ENCODE data around the gene TBXAS1.

The TBXAS1 gene

GRCh38 chr7:139829025-139829774 lies at the start of gene TBXAS1:
Gene TBXAS1, plus strand, starts transcription at chr7:139829264. Its CDS starts 127 bp downstream, at chr7:139829391.
- Histone ChIP-seq H3K27ac (ENCODE audit: low read length) (no peak within 1 kb of the TSS), H3K36me3 (ENCODE audit: control insufficient read depth, insufficient read depth, low read length) (no peaks in the 10 kb centered on the region), H3K4me3 (ENCODE audit: low read length) (no peak within 1 kb of the TSS), H3K4me1 (ENCODE audit: control insufficient read depth, insufficient read depth, low read length) (no peaks in the 10 kb centered on the region), H3K27me3 (ENCODE audit: control insufficient read depth, insufficient read depth, low read length) (no peaks in the 10 kb centered on the region), H3K9me3 (ENCODE audit: control insufficient read depth, insufficient read depth, low read length) (no peaks in the 10 kb centered on the region)
- no peak for DNase-seq (ENCODE audit: low read depth, low spot score)
- WGBS (ENCODE audit: insufficient coverage, insufficient read length) = no CpG with 5 or more reads among the region's 10 CpGs

GRCh38 chr7:139782932-139783331 lies 46.1 kb upstream of the TBXAS1 start:
- no peaks in the 10 kb centered on the region for H3K4me1 ChIP-seq (ENCODE audit: control insufficient read depth, insufficient read depth, low read length)
- no peak for DNase-seq (ENCODE audit: low read depth, low spot score)
- no peak overlapping the region for H3K4me3 ChIP-seq (ENCODE audit: low read length)
- WGBS (ENCODE audit: insufficient coverage, insufficient read length) = no CpG with 5 or more reads among the region's 3 CpGs
- H3K36me3 ChIP-seq (ENCODE audit: control insufficient read depth, insufficient read depth, low read length) = no peaks in the 10 kb centered on the region
- peaks cover 9% of the 10 kb centered on the region for H3K27me3 ChIP-seq (ENCODE audit: control insufficient read depth, insufficient read depth, low read length)
- no peak overlapping the region for H3K27ac ChIP-seq (ENCODE audit: low read length)
- H3K9me3 ChIP-seq (ENCODE audit: control insufficient read depth, insufficient read depth, low read length) = no peaks in the 10 kb centered on the region

GRCh38 chr7:139783647-139784385 lies 45.2 kb upstream of the TBXAS1 start:
- Histone ChIP-seq H3K36me3 (ENCODE audit: control insufficient read depth, insufficient read depth, low read length) (no peaks in the 10 kb centered on the region), H3K4me1 (ENCODE audit: control insufficient read depth, insufficient read depth, low read length) (no peaks in the 10 kb centered on the region), H3K4me3 (ENCODE audit: low read length) (no peak overlapping the region), H3K27ac (ENCODE audit: low read length) (no peak overlapping the region), H3K9me3 (ENCODE audit: control insufficient read depth, insufficient read depth, low read length) (no peaks in the 10 kb centered on the region), H3K27me3 (ENCODE audit: control insufficient read depth, insufficient read depth, low read length) (peaks cover 9% of the 10 kb centered on the region)
- no peak for DNase-seq (ENCODE audit: low read depth, low spot score)
- WGBS (ENCODE audit: insufficient coverage, insufficient read length) = no CpG with 5 or more reads among the region's 3 CpGs

GRCh38 chr7:139784648-139785047 lies 44.4 kb upstream of the TBXAS1 start:
- no peaks in the 10 kb centered on the region for H3K9me3 ChIP-seq (ENCODE audit: control insufficient read depth, insufficient read depth, low read length)
- WGBS (ENCODE audit: insufficient coverage, insufficient read length) = no CpG with 5 or more reads among the region's 3 CpGs
- no peak overlapping the region for H3K4me3 ChIP-seq (ENCODE audit: low read length)
- H3K4me1 ChIP-seq (ENCODE audit: control insufficient read depth, insufficient read depth, low read length) = no peaks in the 10 kb centered on the region
- H3K27me3 ChIP-seq (ENCODE audit: control insufficient read depth, insufficient read depth, low read length) = peaks cover 2% of the 10 kb centered on the region; the same call in 1 of the 2 replicates
- DNase-seq (ENCODE audit: low read depth, low spot score) = no peak
- H3K36me3 ChIP-seq (ENCODE audit: control insufficient read depth, insufficient read depth, low read length) = no peaks in the 10 kb centered on the region
- no peak overlapping the region for H3K27ac ChIP-seq (ENCODE audit: low read length)

- Histone ChIP-seq H3K9me3 (ENCODE audit: control insufficient read depth, insufficient read depth, low read length) (no peaks in the 10 kb centered on the region), H3K4me1 (ENCODE audit: control insufficient read depth, insufficient read depth, low read length) (no peaks in the 10 kb centered on the region), H3K36me3 (ENCODE audit: control insufficient read depth, insufficient read depth, low read length) (no peaks in the 10 kb centered on the region), H3K4me3 (ENCODE audit: low read length) (no peak overlapping the region), H3K27ac (ENCODE audit: low read length) (no peak overlapping the region), H3K27me3 (ENCODE audit: control insufficient read depth, insufficient read depth, low read length) (no peaks in the 10 kb centered on the region)
- DNase-seq (ENCODE audit: low read depth, low spot score) = no peak
- WGBS (ENCODE audit: insufficient coverage, insufficient read length) = 100% methylated on average over 2 of the region's 7 CpGs
Measured at GRCh38 chr7:139791316-139791715, 37.7 kb upstream of the TBXAS1 start.

- Histone ChIP-seq H3K36me3 (ENCODE audit: control insufficient read depth, insufficient read depth, low read length) (no peaks in the 10 kb centered on the region), H3K4me3 (ENCODE audit: low read length) (no peak overlapping the region), H3K4me1 (ENCODE audit: control insufficient read depth, insufficient read depth, low read length) (no peaks in the 10 kb centered on the region), H3K27ac (ENCODE audit: low read length) (no peak overlapping the region), H3K9me3 (ENCODE audit: control insufficient read depth, insufficient read depth, low read length) (no peaks in the 10 kb centered on the region), H3K27me3 (ENCODE audit: control insufficient read depth, insufficient read depth, low read length) (no peaks in the 10 kb centered on the region)
- DNase-seq (ENCODE audit: low read depth, low spot score) = no peak
- no CpG with 5 or more reads among the region's 2 CpGs for WGBS (ENCODE audit: insufficient coverage, insufficient read length)
Measured at GRCh38 chr7:139797607-139798006, 31.5 kb upstream of the TBXAS1 start.

- no peaks in the 10 kb centered on the region for H3K27me3 ChIP-seq (ENCODE audit: control insufficient read depth, insufficient read depth, low read length)
- no peak overlapping the region for H3K27ac ChIP-seq (ENCODE audit: low read length)
Measured at GRCh38 chr7:139798221-139798620, 30.8 kb upstream of the TBXAS1 start.

GRCh38 chr7:139798892-139799291 lies 30.2 kb upstream of the TBXAS1 start:
- Histone ChIP-seq H3K27ac (ENCODE audit: low read length) (no peak overlapping the region), H3K36me3 (ENCODE audit: control insufficient read depth, insufficient read depth, low read length) (no peaks in the 10 kb centered on the region), H3K27me3 (ENCODE audit: control insufficient read depth, insufficient read depth, low read length) (no peaks in the 10 kb centered on the region), H3K4me3 (ENCODE audit: low read length) (no peak overlapping the region), H3K9me3 (ENCODE audit: control insufficient read depth, insufficient read depth, low read length) (no peaks in the 10 kb centered on the region; the same call in 1 of the 2 replicates), H3K4me1 (ENCODE audit: control insufficient read depth, insufficient read depth, low read length) (no peaks in the 10 kb centered on the region)
- no CpG with 5 or more reads among the region's 4 CpGs for WGBS (ENCODE audit: insufficient coverage, insufficient read length)
- no peak for DNase-seq (ENCODE audit: low read depth, low spot score)

More at GRCh38 chr7:139798221-139798620, 30.8 kb upstream of the TBXAS1 start:
- WGBS (ENCODE audit: insufficient coverage, insufficient read length) = no CpG with 5 or more reads among the region's 10 CpGs
- Histone ChIP-seq H3K36me3 (ENCODE audit: control insufficient read depth, insufficient read depth, low read length) (no peaks in the 10 kb centered on the region), H3K4me1 (ENCODE audit: control insufficient read depth, insufficient read depth, low read length) (no peaks in the 10 kb centered on the region), H3K9me3 (ENCODE audit: control insufficient read depth, insufficient read depth, low read length) (no peaks in the 10 kb centered on the region), H3K4me3 (ENCODE audit: low read length) (no peak overlapping the region)
- DNase-seq (ENCODE audit: low read depth, low spot score) = no peak

- Histone ChIP-seq H3K4me3 (ENCODE audit: low read length) (no peak overlapping the region), H3K27ac (ENCODE audit: low read length) (no peak overlapping the region), H3K9me3 (ENCODE audit: control insufficient read depth, insufficient read depth, low read length) (no peaks in the 10 kb centered on the region; the same call in 1 of the 2 replicates), H3K36me3 (ENCODE audit: control insufficient read depth, insufficient read depth, low read length) (no peaks in the 10 kb centered on the region), H3K4me1 (ENCODE audit: control insufficient read depth, insufficient read depth, low read length) (no peaks in the 10 kb centered on the region), H3K27me3 (ENCODE audit: control insufficient read depth, insufficient read depth, low read length) (no peaks in the 10 kb centered on the region)
- DNase-seq (ENCODE audit: low read depth, low spot score) = no peak
- WGBS (ENCODE audit: insufficient coverage, insufficient read length) = no CpG with 5 or more reads among the region's 2 CpGs
Measured at GRCh38 chr7:139799586-139799985, 29.5 kb upstream of the TBXAS1 start.

- DNase-seq (ENCODE audit: low read depth, low spot score) = no peak
- Histone ChIP-seq H3K9me3 (ENCODE audit: control insufficient read depth, insufficient read depth, low read length) (no peaks in the 10 kb centered on the region; the same call in 1 of the 2 replicates), H3K36me3 (ENCODE audit: control insufficient read depth, insufficient read depth, low read length) (no peaks in the 10 kb centered on the region), H3K27me3 (ENCODE audit: control insufficient read depth, insufficient read depth, low read length) (no peaks in the 10 kb centered on the region), H3K27ac (ENCODE audit: low read length) (no peak overlapping the region), H3K4me1 (ENCODE audit: control insufficient read depth, insufficient read depth, low read length) (no peaks in the 10 kb centered on the region), H3K4me3 (ENCODE audit: low read length) (no peak overlapping the region)
- WGBS (ENCODE audit: insufficient coverage, insufficient read length) = no CpG with 5 or more reads among the region's 1 CpG
Measured at GRCh38 chr7:139804571-139804970, 24.5 kb upstream of the TBXAS1 start.
